Keratinocyte (primary cell): ENCODE results near the gene ALG2.

ENCODE experiments used
- EZH2 ChIP-seq: IDR thresholded peaks from one replicate; pipeline ENCODE4 v1.6.1; 2012; ENCODE audit warnings: inconsistent platforms, mild to moderate bottlenecking, low read length, moderate library complexity
- TF ChIP-seq, protein P1 (sequence below), 3 experiments: IDR thresholded peaks in 1 of 3; conservative IDR thresholded peaks in 1 of 3; optimal IDR thresholded peaks in 1 of 3; 2 replicates in 2 of 3; 3 replicates in 1 of 3; pipeline versions ENCODE3 to v1.5.1; 2011; ENCODE audit warnings: low read length in 3 of 3, mild to moderate bottlenecking in 3 of 3, moderate library complexity in 2 of 3, control low read depth in 1 of 3, inconsistent platforms in 1 of 3; ENCODE audit not compliant: insufficient read depth in 2 of 3; ENCODE audit errors: extremely low read depth in 1 of 3

- TF ChIP-seq, protein P1, sequence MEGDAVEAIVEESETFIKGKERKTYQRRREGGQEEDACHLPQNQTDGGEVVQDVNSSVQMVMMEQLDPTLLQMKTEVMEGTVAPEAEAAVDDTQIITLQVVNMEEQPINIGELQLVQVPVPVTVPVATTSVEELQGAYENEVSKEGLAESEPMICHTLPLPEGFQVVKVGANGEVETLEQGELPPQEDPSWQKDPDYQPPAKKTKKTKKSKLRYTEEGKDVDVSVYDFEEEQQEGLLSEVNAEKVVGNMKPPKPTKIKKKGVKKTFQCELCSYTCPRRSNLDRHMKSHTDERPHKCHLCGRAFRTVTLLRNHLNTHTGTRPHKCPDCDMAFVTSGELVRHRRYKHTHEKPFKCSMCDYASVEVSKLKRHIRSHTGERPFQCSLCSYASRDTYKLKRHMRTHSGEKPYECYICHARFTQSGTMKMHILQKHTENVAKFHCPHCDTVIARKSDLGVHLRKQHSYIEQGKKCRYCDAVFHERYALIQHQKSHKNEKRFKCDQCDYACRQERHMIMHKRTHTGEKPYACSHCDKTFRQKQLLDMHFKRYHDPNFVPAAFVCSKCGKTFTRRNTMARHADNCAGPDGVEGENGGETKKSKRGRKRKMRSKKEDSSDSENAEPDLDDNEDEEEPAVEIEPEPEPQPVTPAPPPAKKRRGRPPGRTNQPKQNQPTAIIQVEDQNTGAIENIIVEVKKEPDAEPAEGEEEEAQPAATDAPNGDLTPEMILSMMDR (optimal IDR thresholded peaks at IDR 0.05 in 1 of 3, IDR thresholded peaks at IDR 0.05 in 1 of 3, conservative IDR thresholded peaks at IDR 0.05 in 1 of 3; ENCODE audit: extremely low read depth in 1 of 3, insufficient read depth in 2 of 3, low read length in 3 of 3) = peak in 1 of 3 experiments; percentile 14
- no peak for TF ChIP-seq EZH2
These were observed 32.2 kb upstream of the ALG2 start for GRCh38 chr9:99253772-99254431.
